GM04504 (cell line): ENCODE data around the gene METTL26.

Experiments
- DNase-seq: peaks from one replicate; pipeline ENCODE4 v3.0.0-alpha.2; 2012; ENCODE audit warnings: low read depth

METTL26 gene

DNA sequence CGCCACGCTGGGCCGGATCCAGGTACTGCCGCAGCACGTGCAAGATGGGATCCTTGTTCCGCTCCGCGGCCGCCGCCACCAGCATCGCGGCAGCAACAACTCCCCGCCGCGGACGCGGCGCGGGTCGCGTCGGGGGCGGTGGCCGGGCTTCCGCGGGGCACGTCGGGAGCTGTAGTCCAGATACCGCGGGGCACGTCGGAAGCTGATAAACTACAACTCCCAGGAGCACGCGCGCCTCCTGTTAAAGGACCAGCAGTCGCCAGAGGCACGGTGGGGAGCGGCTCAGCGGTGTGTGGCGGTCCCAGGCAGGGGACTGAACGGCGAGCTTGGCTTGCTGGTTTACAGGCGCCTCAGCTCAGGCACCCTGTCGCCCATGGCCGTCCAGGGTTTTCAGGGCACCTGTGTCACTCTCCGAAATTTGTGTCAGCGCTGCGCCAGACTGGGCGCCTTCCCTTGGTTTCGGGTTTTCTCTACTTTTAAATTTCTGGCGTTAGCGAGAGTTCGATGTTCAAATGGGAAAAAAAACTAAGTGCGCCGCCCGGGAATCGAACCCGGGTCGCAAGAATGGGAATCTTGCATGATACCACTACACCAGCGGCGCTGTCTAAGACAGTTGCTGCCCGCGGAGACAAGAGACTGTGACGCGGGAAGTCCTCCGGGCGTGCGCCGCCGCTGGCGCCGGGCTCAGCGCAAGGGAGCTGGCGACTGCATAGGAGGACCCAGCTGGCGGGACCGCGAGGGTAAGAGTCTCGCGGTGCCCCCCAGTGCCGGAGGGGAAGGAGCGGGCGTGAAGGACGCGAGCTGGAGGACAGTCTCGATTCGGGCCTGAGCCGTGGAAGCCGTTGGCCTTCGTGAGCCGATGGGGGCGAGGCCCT is at the start of gene METTL26:
METTL26 (minus strand) TSS at position 100 of the 875 bp plus-strand sequence; CDS start at position 85, 15 bp downstream.
- peak; percentile 86 for DNase-seq

DNA sequence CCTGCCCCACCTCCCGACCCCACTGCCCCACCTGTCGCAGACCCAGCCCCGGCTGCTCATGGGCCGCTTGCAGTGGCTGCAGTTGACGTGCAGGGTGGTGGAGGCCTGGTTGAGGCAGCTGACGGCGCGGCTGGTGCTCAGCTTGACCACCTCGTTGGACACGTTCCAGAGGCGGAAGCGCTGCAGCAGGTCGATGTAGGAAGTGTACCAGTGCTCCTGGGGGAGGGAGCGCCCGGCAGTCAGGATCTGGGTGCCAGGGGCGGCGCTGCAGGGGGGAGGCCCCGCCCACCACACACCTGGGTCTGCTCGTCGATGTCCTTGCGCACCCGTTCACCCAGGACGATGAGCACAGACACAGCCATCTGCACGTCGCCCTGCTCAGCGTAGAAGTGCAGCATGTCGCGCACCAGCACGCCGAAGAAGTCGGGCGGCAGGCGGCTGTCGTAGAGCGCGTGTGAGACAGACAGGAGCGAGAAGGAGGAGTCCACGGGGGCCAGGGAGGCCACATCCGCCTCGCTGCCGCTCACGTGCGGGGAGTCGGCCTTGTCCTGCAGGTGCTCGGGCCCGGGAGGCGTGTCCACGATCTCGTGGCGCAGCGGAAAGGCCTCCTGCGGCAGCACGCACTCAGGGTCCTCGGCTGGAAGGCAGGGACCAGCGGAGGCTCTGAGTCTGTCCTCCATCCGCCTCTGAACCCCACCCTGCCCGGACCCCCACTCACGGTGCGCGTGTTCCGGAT is 49.0 kb upstream of the METTL26 start:
- DNase-seq = no peak

DNA sequence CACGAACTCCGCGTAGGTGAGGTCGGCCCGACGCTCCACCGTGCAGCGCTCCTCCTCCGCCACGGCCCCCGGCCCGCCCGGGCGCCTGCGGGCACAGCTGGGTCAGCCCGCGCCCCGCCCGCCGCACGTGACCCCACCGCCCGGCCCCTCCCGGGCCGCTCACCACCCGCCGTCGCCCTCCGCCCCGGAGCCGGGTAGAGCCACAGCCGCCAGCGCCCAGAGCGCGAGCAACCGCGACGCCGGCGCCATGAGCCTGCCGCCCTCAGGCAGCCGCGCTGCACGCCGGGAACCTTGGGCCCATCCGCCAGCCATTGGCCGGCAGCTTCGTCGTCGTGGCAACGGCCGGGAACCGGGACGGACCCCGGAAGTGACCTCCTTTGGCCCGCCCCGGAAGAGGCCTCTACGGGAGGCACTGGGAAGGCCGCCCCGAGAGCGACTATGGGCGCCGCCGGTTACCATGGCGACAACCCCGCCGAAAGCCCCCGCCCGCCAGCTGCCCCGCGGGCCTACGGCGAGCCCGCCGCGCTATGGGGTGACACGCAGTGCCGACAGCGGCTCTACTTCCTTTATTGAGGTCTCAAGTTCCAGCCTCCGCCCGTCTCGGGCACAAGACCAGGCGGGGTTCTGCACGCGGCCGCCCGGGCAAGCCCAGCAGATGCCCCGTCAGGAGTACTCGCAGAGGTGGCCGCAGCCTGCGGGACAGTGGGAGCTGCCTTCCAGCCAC is 48.1 kb upstream of the METTL26 start, which contains the start of gene JMJD8:
JMJD8 (minus strand) TSS at position 264 of the 724 bp plus-strand sequence; CDS start at position 249, 15 bp downstream.
- peak; percentile 87 for DNase-seq

DNA sequence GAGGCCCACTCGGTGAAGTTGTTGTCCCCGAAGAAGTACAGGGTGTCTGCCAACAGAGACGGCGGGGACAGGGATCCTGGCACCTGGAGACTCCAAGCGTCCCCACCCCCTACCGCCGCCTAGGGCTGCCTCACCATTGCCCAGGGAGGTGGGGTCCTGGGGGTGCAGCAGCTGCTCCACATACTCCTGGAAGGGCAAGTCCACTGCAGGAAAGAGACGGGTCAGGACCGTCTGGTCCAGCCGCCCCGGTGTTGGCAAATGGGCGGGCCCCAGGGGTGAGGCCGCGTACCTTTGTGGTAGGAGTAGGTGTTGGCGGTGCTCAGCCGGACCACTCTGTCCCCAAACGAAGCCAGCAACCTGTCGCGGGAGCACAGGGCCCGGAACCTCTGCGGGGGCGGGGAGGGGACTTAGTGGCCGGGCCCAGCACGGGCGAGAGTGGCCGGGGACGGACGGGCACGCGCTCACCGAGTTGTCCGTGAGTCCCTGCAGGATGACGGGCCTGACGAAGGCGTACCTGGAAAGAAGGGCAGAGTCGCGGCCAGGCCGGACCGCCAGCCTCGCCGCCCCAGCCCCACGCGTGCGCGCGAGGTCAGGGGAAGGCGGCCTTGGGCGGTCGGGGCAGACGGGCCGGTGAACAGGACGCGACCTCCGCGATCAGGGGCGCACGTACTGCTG is 47.4 kb upstream of the METTL26 start:
- DNase-seq = no peak

DNA sequence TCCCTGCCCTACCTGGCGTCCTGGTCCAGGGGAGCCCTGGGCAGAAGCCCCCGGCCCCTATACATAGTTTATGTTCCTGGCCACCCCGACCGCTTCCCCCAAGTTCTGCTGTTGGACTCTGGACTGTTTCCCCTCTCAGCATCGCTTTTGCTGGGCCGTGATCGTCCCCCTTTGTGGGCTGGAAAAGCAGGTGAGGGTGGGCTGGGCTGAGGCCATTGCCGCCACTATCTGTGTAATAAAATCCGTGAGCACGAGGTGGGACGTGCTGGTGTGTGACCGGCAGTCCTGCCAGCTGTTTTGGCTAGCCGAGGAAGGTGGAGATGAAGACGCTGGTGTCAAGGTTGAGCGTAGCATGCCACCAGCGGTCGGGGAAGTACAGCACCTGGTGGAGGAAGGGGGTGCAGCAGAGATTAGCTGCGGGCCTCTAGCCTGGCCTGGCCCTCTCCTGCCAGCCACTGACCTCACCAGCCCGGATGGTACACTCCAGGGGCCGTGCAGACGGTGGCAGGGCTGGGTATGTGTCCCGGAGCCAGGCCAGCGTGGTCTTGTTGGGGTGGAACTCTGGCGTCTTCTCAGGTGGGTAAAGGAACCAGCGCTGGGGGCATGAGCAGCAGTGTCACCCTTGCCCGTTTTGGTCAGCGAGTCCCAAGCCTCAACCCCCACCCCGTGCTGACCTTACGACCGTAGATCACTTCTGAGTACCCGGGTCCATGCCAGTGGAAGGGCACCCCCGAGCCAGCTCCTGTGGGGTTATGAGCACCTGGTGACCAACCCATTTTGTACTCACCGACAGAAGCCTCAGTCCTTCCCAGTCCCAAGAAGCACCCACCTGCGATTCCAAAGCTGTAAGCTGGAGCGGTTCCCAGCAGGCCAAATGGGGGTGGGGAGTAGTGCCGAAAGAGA is 46.6 kb upstream of the METTL26 start:
- DNase-seq = no peak

DNA sequence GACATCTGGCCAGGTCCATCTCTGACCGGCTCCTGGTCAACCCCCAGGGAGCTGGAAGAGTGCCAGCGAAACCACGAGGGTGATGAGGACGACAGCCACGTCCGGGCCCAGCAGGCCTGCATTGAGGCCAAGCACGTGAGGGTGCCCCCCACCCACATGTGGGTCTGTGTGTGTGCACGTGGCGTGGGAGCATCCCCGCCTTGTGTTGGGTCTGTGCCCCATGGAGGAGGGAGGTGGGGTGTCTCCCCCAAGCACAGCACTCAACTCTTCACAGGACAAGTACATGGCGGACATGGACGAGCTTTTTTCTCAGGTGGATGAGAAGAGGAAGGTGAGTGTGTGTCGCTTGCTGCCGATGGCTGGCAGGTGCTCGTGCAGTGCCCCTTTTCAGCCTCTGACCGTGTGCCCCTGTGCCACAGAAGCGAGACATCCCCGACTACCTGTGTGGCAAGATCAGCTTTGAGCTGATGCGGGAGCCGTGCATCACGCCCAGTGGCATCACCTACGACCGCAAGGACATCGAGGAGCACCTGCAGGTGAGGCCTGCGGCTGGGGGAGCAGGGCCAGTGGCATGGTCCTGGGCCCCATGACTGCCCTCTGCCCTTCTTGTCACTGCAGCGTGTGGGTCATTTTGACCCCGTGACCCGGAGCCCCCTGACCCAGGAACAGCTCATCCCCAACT is 45.8 kb upstream of the METTL26 start:
- no peak for DNase-seq

DNA sequence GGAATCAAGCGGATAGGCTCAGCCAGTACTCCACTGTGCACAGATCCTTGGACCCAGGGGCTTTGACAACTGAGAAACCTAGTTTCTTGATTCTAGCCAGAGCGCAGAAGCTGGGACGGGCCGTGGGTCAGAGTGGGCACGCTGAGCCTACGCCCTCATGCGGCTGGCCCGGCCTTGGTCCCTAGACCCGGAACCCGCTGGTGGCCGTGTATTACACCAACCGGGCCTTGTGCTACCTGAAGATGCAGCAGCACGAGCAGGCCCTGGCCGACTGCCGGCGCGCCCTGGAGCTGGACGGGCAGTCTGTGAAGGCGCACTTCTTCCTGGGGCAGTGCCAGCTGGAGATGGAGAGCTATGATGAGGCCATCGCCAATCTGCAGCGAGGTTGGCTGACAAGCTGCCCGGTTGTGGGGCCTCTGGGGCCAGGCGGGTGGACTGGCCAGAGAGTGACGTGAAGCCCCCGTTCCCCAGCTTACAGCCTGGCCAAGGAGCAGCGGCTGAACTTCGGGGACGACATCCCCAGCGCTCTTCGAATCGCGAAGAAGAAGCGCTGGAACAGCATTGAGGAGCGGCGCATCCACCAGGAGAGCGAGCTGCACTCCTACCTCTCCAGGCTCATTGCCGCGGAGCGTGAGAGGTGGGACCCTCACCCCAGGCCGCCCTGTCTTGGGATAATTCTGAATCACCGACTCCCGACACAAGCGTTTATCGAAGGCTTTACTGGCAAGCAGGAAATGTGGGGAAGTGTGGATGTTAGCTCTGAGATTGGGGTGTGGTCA is 45.1 kb upstream of the METTL26 start:
- no peak for DNase-seq

DNA sequence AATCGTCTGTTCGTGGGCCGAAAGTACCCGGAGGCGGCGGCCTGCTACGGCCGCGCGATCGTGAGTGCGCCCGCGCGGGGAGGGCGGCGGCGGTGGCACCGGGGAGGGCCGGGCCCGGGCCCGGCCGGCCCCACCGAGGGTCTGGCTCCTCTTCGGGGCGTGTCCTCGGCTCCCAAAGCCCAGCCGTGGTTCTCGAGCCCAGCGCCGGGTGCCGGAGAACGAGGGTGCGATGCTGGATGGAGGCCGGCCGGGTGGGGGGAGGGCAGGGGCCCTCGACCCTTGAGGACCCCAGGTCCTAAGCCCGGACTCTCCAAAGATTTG is 44.5 kb upstream of the METTL26 start:
- DNase-seq = no peak

DNA sequence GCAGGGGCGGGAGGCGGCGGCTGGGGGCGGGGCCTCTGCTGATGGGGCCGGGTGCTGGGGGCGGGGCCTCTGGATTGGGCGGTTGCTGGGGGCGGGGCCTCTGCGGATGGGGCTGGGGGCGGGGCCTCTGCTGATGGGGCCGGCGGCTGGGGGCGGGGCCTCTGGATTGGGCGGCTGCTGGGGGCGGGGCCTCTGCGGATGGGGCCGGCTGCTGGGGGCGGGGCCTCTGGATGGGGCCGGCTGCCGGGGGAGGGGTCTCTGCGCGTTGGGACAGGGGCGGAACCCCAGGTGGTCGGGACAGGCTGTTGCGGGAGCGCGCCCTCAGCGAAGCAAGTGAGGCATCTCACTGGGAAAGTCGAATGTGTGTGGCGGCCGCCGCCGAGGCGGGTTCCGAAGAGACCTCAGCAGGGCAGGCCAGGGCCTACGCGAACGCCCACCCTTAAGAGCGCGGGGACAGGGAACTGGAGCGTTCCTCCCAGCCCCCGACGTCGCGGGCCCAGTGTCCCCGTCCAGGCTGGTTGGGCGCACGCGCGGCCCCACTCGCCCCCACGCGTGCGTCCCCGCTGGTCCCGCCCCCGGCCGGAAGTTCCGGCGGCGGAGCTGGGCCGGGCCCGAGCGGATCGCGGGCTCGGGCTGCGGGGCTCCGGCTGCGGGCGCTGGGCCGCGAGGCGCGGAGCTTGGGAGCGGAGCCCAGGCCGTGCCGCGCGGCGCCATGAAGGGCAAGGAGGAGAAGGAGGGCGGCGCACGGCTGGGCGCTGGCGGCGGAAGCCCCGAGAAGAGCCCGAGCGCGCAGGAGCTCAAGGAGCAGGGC is 43.9 kb upstream of the METTL26 start, which contains the start of gene STUB1:
STUB1 (plus strand) TSS at position 597 of the 811 bp plus-strand sequence; CDS start at position 713, 116 bp downstream.
- DNase-seq = peak; percentile 70

DNA sequence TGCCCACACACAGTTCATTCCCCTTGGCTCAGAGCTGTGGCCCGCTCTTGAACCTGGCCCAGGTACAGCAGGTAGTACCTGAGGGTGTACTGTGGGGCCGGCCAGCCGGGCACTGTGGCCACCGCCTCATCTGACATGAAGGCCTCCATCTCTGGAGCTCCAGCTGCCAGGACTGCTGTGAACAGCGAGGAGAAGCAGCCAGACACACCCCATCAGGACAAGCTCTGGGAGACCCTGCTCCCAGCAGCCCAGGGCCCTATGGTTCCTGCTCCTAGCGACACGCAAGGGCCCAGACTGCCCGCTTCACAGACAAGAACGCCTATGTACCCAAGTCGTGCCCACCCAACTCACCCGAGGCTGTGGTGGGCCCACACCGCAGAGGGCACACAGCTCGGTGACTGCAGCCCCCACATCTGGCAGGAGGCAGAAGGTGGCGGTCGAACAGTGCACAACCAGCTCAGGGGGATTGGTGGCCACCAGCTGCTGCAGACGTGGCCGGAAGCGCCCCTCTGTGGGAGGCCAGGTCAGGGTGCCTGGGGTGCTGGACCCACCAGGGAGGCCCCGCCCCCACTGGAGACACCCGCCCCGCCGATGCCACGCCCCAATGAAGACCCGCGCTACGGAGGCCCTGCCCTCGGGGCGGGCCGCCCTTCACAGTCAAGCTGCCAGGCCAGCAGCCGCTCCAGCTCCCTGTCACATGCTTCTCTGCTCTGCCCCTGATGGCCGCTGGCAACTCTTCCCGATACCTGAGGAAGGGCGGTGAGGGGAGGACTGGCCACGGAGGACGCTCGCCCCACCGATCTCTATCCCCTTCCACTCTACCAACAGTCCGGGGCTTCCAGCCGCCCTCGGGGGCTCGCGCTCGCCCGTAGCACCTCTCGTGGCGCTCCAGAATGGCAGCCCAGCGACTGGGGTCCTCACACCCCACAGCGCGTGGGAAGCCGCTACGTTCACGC is 43.0 kb upstream of the METTL26 start:
- no peak for DNase-seq

DNA sequence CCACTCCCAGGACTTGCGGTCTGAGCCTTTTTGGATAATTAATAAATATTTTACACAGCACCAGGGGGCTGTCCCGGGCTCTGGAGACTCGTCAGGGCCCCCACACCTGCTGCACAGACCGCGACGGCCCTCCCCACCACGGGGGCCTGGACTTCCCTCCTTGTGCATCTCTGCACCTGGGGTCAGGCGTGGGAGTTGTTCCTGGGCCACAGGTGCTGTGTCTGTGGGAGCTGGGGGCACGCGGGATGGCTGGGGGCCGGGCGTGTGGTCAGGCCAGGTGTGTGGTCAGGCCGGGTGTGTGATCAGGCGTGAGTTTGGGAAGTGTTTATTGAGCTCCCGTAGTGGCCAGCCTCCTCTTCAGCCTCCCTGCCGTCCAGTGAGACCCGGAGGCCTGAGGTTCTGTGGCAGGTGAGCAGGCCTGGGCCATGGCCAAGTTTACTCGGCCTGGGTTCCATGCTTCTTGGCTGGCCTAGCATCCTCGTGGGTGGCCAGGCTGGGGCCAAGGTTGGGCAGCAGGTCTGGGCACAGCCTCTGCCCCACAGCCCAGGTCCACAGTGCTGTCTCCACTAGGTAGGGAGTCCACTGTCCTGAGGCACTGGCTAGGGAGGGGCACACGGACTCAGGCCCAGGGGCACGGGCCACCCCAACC is 42.2 kb upstream of the METTL26 start:
- DNase-seq = no peak

DNA sequence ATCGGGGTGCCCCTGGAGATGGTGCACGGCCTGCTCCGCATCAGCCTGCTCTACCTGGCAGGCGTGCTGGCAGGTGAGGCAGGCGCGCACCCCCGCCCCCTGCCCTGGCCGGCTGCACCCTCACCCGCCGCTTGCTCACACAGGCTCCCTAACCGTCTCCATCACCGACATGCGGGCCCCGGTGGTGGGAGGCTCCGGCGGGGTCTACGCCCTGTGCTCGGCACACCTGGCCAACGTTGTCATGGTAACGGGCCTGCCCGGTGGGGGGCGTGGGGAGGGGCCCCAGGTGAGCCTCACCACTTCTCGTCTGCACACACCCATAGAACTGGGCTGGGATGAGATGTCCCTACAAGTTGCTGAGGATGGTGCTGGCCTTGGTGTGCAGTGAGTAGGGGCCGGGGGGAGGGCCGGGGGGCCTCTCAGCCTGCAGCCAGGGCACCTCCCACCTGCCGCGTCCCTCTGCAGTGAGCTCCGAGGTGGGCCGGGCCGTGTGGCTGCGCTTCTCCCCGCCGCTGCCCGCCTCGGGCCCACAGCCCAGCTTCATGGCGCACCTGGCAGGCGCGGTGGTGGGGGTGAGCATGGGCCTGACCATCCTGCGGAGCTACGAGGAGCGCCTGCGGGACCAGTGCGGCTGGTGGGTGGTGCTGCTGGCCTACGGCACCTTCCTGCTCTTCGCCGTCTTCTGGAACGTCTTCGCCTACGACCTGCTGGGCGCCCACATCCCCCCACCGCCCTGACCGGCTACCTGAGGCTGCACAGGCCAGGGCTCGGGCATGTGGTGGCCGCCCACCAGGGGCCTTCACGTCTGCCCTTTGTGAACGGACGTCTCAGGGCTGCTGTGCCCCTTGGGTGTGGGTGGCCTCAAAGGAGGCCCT is 41.4 kb upstream of the METTL26 start:
- no peak for DNase-seq

DNA sequence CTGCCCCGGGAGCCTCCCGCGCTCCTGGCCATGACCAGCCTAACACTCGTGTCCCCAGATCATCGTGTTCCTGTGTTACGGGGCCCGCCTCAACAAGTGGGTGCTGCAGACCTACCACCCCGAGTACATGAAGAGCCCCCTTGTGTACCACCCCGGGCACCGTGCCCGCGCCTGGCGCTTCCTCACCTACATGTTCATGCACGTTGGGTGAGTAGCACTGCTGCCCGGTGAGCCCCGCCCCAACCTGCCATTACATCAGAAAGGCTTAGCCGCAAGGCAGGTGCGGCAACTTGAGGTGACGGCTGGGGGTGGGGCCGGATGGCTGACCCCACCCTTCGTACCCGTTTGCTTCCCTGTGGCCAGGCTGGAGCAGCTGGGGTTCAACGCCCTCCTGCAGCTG is 40.8 kb upstream of the METTL26 start:
- DNase-seq = no peak

DNA sequence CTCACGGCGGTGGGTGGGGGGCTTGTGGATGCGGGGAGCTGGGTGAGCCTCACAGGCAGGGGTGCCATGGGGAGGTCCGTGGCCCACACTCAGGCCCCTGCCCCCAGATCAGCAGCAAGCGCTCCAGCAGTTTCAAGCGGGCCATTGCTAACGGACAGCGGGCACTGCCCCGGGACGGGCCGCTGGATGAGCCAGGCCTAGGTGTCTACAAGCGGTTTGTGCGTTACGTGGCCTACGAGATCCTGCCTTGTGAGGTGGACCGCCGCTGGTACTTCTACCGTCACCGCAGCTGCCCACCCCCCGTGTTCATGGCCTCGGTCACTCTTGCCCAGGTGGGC is 40.4 kb upstream of the METTL26 start:
- DNase-seq = no peak

DNA sequence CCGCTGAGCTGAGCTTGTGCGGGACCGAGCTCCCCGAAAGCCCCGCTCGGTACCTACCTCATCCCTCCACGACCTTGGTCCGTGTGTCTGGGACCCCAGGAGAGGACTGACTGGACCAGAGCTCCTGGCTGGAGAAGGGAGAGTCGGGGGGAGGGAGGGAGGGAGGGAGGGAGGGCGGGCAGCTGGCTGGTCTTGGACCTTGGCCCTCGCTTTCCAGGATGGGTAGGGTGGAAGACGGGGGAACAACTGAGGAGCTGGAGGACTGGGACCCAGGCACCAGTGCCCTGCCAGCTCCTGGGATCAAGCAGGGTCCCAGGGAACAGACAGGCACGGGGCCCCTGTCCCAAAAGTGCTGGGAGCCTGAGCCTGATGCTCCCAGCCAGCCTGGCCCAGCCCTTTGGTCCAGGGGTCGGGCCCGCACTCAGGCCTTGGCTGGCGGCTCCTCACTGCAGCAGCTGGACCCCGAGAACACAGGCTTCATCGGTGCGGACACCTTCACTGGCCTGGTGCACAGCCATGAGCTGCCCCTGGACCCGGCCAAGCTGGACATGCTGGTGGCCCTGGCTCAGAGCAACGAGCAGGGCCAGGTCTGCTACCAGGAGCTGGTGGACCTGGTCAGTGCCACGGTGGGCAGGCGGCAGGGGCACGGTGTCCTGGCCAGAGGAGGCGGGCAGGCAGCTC is 39.9 kb upstream of the METTL26 start:
- no peak for DNase-seq
